GM18507 (cell line): ENCODE data around the gene KLHL26.

Experiments used
- DNase-seq: peaks from one replicate; pipeline ENCODE4 v3.0.0; 2011; ENCODE audit warnings: low read depth; ENCODE audit not compliant: insufficient read length; ENCODE audit errors: extremely low spot score
- FAIRE-seq: peaks from 2 replicates; lab custom pipeline; 2011; peaks lifted over from hg19 to GRCh38; lab: Jason Lieb, UNC

Gene KLHL26

GRCh38 chr19:18639706-18640243 lies 2.9 kb downstream of the KLHL26 start:
- DNase-seq: no peak
- FAIRE-seq: no peak

DNA sequence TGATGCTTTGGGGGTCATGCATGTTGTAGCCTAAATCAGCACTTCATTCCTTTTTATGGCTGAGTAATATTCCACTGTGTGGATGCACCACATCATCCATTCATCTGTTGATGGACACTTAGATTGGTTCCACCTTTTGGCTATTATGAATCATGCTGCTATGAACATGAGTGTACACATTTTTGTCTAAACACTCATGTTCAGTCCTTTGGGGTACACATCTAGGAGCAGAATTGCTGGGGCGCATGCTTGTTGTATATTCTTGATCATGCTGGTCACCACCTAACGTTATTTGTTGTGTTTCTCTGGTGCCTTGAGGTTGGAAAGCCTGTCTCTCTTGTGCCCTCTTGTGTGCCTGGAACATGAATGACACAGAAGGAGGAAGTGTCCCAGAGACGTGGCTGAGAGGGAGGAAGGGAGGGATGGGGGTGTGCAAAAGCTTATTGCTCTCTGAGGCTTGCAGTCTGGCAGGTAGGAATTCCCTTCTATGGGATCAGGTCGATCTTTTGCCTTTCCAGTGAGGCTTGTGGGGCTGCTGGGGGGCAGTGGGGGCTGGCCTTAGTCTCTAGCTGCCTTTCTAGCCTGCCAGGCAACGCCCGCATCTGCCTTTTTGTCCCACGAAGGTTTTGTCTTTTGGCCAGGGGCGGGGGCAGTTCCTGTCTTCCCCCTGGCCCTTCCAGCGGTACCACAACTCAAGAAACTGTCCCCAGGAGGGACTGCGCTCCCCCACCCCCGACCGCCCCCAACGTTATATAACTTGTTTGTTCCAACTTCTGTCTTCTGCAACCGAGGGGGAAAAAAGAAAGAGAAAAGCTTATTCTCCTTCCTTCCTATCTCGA lies 7.6 kb downstream of the KLHL26 start:
- FAIRE-seq (peak; percentile 67), DNase-seq (no peak)

DNA sequence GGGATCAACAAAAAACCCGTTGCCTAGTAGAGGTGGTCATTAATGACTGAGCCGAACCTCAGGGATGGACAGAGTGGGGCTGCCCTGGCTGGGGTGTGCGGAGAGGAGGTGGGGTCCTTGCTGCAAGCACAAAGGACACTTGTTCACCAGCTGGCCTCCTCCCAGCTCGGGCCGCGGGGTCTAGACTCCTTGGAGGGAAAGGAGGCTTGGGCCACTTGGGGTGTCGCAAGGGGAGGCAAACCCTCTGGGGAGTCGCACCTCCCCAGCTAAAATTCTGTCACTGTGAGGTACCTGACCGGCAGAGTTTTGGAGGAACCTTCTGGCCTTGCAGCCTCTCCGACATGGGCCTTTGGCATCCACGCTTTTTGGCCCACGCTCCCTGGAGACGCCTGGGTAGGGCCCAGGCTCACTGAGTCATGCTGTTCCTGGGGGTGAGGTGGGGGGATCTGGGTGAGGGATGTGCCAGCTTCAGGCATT lies 8.2 kb downstream of the KLHL26 start:
- FAIRE-seq: no peak
- no peak for DNase-seq

DNA sequence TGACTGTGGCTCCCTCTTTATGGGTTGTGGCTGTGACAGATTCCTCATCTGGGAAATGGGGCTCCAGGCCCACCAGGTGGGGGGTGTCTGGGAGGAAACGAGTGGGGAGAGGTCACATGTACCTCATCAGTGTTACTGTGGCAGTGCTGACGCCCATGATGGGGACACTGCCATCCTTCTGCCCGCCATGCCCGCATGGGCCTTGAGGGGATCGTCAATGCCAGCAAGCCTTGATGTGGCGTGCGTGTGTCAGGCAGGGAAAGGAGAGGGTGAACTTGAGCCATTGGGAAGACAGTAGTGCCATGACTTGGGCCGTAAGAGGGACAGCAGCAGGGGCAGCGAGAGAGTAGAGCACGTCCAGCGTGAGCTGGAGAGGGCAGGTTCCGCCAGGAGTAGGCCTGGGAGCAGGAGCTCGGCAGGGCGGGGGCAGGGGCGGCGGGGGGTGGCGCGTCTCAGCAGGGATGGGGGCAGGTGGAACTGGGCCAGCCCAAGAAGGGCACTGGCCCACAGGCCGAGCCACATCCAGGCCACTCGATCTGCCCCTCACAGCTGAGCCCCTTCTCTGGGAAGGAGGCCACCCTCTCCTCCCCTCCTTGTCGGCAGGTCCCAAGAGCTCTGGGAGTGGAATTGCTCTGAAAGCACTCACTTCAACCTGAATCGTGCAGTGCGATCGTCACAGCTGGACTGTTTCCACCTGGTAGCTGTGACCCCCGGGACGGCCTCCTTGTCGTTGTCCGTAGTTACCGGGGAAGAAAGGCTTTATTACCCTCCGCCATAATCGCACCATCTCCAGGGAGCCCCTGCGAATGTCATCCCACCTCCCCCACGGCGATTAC lies 9.9 kb downstream of the KLHL26 start:
- DNase-seq (no peak), FAIRE-seq (no peak)

- FAIRE-seq (no peak), DNase-seq (no peak)
Measured at GRCh38 chr19:18647371-18647767, 10.5 kb downstream of the KLHL26 start.

GRCh38 chr19:18647807-18648206 lies 11.0 kb downstream of the KLHL26 start:
- DNase-seq (no peak), FAIRE-seq (no peak)

- peak; percentile 12 for FAIRE-seq
- DNase-seq: no peak
Measured at GRCh38 chr19:18648973-18649315, 12.1 kb downstream of the KLHL26 start.

DNA sequence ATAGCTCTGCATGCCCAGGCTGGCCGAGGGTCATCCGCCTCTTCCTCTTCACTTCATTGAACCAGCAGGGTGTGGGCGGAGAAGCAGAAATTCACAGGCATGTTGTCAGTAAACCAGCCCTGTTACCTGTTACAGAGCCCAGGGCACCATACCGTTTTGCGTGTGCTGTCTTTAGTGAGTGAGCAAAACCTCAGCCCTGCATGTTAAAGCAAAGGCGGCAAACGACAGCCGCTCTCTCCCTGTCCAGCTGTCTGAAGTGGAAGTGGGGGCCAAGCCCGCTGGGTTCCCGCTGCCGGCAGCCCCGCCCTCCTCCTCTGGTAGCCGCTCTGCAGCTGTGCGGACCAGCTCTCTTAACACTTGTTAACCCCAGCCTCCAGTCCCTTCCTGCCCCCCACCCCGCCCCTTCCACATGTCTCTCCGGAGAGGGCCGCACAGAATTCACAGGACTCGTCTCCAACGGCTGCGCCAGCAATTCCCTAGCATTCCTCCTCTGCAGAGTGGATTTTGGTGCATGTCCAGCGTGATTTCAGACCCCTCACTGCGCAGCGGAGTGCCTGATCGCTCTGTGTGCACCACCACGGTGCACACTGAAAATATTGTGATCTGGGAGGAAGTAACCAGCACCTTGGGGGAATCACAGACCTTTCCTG lies 12.7 kb downstream of the KLHL26 start:
- DNase-seq: peak; percentile 28
- FAIRE-seq: no peak

DNA sequence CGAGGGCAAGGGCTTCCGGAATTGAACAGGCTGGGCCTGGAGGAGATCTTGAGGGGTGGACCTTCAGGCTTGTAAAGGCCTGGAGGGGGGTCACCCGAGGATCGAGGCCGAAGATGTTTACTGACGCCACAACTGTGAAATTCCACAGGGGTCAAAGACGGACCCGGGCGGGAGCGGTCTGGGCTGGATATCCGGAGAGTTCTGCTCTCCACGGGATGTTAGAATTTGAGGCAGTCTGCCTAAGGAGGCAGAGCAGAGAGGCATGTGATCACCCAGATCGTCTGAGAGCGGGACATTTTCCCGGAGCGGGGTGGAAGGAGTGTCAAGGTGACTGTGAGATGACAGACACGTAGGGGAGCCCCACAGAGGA lies 13.2 kb downstream of the KLHL26 start:
- DNase-seq: no peak
- no peak for FAIRE-seq

DNA sequence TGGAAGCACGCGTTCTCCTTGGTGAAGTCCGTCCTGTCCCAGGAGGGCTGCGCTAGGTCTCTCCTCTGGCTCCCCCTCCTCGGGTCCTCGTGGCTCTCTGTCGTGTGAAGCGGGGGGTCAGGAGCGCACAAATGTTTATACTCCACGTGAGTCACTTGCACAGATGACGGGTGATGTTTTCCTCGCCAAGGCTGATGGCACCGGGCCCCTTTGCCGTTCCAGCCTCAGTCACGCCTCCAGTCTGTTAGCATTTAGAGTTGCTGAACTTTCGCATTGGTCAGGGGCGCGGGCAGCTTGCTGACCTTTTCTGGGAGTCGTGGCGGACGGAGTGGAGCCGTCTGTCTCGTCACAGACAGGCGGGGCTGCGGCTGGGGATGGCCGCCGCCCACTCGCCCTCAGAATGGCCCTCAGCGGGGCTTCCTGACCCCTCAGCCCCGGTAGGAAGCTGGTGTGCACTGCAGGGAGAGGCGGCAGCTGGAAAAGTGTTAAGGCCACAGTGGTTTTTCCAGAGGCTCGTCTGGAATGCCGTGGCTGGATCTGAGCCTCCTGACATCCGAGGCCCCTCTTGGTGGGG lies 13.7 kb downstream of the KLHL26 start:
- no peak for FAIRE-seq
- no peak for DNase-seq

- no peak for FAIRE-seq
- DNase-seq: no peak
Measured at GRCh38 chr19:18651300-18651699, 14.5 kb downstream of the KLHL26 start.

- no peak for FAIRE-seq
- DNase-seq: no peak
Measured at GRCh38 chr19:18651733-18652132, 14.9 kb downstream of the KLHL26 start.

DNA sequence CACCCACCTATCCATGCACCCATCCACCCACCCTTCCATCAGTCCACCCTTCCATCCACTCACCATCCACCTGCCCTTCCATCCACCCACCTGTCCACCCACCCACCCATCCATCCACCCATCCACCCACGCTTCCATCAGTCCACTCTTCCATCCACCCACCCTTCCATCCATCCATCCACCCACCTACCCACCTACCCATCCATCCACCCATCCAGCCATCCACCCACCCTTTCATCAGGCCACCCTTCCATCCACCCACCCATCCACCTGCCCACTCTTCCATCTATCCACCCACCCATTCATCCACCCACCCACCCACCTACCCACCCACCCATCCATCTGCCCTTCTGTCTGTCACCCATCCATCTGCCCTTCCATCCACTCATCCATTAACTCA lies 17.0 kb downstream of the KLHL26 start:
- FAIRE-seq: no peak
- no peak for DNase-seq

GRCh38 chr19:18654469-18654868 lies 17.6 kb downstream of the KLHL26 start:
- FAIRE-seq (no peak), DNase-seq (no peak)

- FAIRE-seq (no peak), DNase-seq (no peak)
Measured at GRCh38 chr19:18655173-18655844, 18.5 kb downstream of the KLHL26 start.

- DNase-seq: no peak
- FAIRE-seq: no peak
Measured at GRCh38 chr19:18656337-18657086, 19.7 kb downstream of the KLHL26 start.

DNA sequence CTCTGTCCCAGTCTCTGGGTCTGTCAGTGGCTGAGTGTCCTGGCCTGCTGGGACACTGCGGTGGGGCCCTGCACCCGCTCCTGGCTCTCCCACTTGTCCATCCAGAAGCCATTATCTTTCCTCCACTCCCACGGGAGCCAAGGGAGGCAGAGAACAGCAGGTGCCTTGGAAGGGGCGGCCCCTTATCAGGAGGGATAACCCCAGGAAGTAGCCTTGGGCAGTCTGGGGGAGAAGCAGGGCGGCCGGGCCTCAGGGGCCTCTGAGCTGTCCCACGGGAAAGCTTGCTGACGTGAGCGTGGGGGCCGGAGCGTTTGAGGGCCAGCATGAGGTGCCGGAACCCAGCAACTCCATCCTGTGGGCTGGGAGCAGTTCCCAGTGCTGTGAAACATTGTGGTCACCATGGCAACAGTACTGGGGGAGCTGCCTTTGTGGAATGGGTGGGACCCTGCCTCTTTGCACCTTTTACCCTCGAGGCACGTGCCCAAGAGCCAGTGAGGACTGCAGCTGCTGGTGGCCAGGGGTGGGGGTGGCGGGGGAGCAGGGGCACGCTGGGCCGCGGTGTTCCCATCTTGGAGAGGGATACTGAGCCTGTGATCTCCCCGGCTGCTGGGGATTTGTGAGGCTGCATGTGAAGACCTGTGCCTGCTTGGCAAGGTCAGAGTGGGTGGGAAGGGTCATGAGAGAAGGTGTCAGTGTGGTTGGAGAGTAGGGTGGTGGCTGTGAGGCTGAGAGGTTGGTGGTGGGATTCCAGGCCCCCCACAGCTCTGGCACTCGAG lies 20.9 kb downstream of the KLHL26 start:
- no peak for DNase-seq

DNA sequence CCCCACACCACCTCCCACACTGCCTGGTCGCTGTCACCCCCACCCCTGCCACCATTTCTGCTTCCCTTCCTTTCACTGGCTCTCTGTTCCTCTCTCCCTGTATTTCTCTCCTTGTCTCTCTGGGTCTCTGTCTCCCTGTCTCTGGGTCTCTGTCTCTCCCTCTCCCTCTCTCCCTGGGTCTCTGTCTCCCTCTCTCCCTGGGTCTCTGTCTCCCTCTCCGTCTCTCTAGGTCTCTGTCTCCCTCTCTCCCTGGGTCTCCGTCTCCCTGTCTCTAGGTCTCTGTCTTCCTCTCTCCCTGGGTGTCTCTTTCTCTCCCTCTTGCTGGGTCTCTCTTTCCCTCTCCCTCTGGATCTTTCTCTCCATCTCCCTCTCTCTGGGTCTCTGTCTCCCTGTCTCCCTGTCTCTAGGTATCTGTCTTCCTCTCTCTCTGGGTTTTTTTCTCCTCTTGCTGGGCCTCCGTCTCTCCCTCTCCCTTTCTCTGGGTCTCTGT lies 21.6 kb downstream of the KLHL26 start:
- FAIRE-seq: no peak
- no peak for DNase-seq

More for the DNA sequence above, 20.9 kb downstream of the KLHL26 start:
- no peak for FAIRE-seq
